Parathyroid adenoma (tissue), 2 donors: ENCODE measurements around the gene LAMB1.
"Not testable (repeated sequence)": the region's sequence is repeated elsewhere in the genome, so short reads cannot be mapped to it uniquely, and the experiment has no call there.

Experiments used
- H2AFZ ChIP-seq: fragments of 300-600 bp; sonication (generic); one replicate; pipeline ENCODE4 v1.7.0; 2017; ENCODE audit warnings: antibody characterized with exemption, mild to moderate bottlenecking
- H3K27ac ChIP-seq: fragments of 300-600 bp; sonication (generic); one replicate; pipeline ENCODE4 v1.7.0; 2017
- H3K27me3 ChIP-seq: fragments of 300-600 bp; sonication (generic); one replicate; pipeline ENCODE4 v1.7.0; 2017; ENCODE audit warnings: low read length; ENCODE audit not compliant: control insufficient read depth, insufficient read depth
- H3K36me3 ChIP-seq: fragments of 300-600 bp; sonication (generic); one replicate; pipeline ENCODE4 v1.7.0; 2017; ENCODE audit warnings: low read length; ENCODE audit not compliant: control insufficient read depth, insufficient read depth
- H3K4me1 ChIP-seq: fragments of 300-600 bp; sonication (generic); one replicate; pipeline ENCODE4 v1.7.0; 2017; ENCODE audit warnings: control low read depth
- H3K4me2 ChIP-seq: fragments of 300-600 bp; sonication (generic); one replicate; pipeline ENCODE4 v1.7.0; 2017; ENCODE audit warnings: low read length
- H3K4me3 ChIP-seq: fragments of 300-600 bp; sonication (generic); one replicate; pipeline ENCODE4 v1.7.0; 2017; ENCODE audit warnings: low read depth, low read length
- H3K79me2 ChIP-seq: fragments of 300-600 bp; sonication (generic); one replicate; pipeline ENCODE4 v1.7.0; 2017; ENCODE audit warnings: control low read depth
- H3K9ac ChIP-seq: fragments of 300-600 bp; sonication (generic); one replicate; pipeline ENCODE4 v1.7.0; 2017; ENCODE audit warnings: mild to moderate bottlenecking
- H3K9me3 ChIP-seq: fragments of 300-600 bp; sonication (generic); one replicate; pipeline ENCODE4 v1.7.0; 2017; ENCODE audit warnings: low read length; ENCODE audit not compliant: control insufficient read depth
- TF ChIP-seq, protein P1 (sequence below): fragments of 300-600 bp; sonication (generic); IDR thresholded peaks from one replicate; pipeline ENCODE4 v1.7.0; 2017; ENCODE audit warnings: antibody characterized with exemption, mild to moderate bottlenecking
- donor health status: primary hyperparathyroidism.

Gene LAMB1

GRCh38 chr7:107924841-107925504 lies 78.0 kb downstream of the LAMB1 start:
- Histone ChIP-seq H3K9ac (no peak overlapping the region), H3K27ac (no peak overlapping the region)

DNA sequence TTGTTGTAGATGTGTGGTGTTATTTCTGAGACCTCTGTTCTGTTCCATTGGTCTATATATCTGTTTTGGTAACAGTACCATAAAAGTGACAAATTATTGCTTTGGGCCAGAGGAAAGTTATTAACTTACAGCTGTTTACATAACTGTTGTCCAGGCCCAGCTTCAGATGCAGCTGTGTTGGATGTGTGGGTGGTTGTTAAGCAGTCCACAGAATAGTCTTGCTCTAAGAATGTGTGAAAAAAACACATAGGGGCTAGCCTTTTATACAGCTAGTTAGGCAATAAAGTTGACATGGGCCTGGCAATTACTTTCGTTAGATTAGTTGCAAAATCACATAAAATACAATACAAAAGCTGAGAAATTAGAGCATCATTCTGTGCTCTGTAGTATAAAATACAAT lies 80.1 kb downstream of the LAMB1 start:
- H2AFZ ChIP-seq, result no peak overlapping the region
- no peaks in the 10 kb centered on the region for H3K79me2 ChIP-seq
- TF ChIP-seq, protein P1, sequence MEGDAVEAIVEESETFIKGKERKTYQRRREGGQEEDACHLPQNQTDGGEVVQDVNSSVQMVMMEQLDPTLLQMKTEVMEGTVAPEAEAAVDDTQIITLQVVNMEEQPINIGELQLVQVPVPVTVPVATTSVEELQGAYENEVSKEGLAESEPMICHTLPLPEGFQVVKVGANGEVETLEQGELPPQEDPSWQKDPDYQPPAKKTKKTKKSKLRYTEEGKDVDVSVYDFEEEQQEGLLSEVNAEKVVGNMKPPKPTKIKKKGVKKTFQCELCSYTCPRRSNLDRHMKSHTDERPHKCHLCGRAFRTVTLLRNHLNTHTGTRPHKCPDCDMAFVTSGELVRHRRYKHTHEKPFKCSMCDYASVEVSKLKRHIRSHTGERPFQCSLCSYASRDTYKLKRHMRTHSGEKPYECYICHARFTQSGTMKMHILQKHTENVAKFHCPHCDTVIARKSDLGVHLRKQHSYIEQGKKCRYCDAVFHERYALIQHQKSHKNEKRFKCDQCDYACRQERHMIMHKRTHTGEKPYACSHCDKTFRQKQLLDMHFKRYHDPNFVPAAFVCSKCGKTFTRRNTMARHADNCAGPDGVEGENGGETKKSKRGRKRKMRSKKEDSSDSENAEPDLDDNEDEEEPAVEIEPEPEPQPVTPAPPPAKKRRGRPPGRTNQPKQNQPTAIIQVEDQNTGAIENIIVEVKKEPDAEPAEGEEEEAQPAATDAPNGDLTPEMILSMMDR, result no peak
- H3K4me3 ChIP-seq, result no peak overlapping the region
- no peaks in the 10 kb centered on the region for H3K4me1 ChIP-seq
- H3K27ac ChIP-seq, result no peak overlapping the region
- no peaks in the 10 kb centered on the region for H3K9me3 ChIP-seq
- H3K36me3 ChIP-seq, result no peaks in the 10 kb centered on the region
- no peak overlapping the region for H3K9ac ChIP-seq
- H3K4me2 ChIP-seq, result no peak overlapping the region
- H3K27me3 ChIP-seq, result no peaks in the 10 kb centered on the region

More at GRCh38 chr7:107924841-107925504, 78.0 kb downstream of the LAMB1 start:
- H3K27me3 ChIP-seq, result no peaks in the 10 kb centered on the region
- H3K4me2 ChIP-seq, result no peak overlapping the region
- TF ChIP-seq, protein P1, result no peak
- no peak overlapping the region for H3K4me3 ChIP-seq
- no peaks in the 10 kb centered on the region for H3K79me2 ChIP-seq
- H3K4me1 ChIP-seq, result no peaks in the 10 kb centered on the region
- no peaks in the 10 kb centered on the region for H3K36me3 ChIP-seq
- H3K9me3 ChIP-seq, result no peaks in the 10 kb centered on the region
- no peak overlapping the region for H2AFZ ChIP-seq

DNA sequence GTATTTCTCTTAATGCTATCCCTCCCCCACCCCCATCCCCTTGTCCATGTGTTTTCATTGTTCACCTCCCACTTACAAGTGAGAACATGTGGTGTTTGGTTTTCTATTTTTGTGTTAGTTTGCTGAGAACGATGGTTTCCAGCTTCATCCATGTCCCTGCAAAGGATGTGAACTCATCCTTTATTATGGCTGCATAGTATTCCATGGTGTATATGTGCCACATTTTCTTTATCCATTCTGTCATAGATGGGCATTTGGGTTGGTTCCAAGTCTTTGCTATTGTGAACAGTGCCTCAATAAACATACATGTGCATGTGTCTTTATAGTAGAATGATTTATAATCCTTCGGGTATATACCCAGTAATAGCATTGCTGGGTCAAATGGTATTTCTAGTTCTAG lies 81.1 kb downstream of the LAMB1 start:
- H3K36me3 ChIP-seq, result not testable (repeated sequence)

DNA sequence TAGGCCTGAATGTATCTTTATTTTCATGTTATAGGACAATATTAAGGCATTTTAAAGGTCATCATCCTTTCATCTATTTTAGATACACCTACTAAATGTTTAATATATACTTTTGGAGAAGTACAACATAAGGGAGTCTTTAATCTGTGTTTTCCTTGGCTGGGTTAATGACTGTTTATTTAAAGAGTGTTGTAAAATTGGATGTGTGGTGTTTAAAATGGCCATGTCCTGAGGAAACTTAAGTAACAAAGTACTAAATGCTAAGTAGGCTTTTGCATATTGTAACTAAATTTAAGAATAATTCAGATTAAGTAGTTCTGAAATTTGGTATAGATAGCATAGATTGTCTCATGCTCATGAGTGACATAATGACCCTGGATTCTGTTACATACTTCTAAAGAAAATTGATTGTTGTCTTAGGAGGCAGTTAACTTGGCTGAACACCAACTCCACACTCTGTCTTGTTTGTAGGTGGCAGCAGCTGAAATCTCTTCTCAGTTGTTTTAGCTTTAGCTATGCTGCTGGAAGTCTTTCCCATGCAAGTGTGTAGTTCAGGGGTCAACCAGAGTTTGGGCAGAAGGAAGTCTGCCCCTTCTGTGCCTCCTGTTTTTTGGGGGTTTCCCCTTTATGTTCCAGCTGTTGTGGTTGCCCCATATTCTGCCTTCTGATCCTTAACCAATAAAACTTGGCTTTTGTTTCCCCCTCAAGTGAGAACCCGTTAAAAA lies 82.8 kb downstream of the LAMB1 start:
- Histone ChIP-seq H3K79me2 (no peaks in the 10 kb centered on the region), H3K27me3 (no peaks in the 10 kb centered on the region), H3K27ac (no peak overlapping the region), H3K4me3 (no peak overlapping the region), H3K9me3 (no peaks in the 10 kb centered on the region), H3K4me1 (no peaks in the 10 kb centered on the region), H3K9ac (no peak overlapping the region), H2AFZ (no peak overlapping the region), H3K4me2 (no peak overlapping the region), H3K36me3 (no peaks in the 10 kb centered on the region)
- TF ChIP-seq, protein P1, result no peak

More for the DNA sequence above, 81.1 kb downstream of the LAMB1 start:
- H3K4me1 ChIP-seq, H3K4me2 ChIP-seq, H3K4me3 ChIP-seq, H3K9me3 ChIP-seq, H3K27me3 ChIP-seq, H3K9ac ChIP-seq, H2AFZ ChIP-seq, H3K27ac ChIP-seq, H3K79me2 ChIP-seq: not testable (repeated sequence)

- TF ChIP-seq, protein P1, result no peak
- Histone ChIP-seq H3K4me1 (no peaks in the 10 kb centered on the region), H2AFZ (no peak overlapping the region), H3K4me2 (no peak overlapping the region), H3K4me3 (no peak overlapping the region), H3K79me2 (no peaks in the 10 kb centered on the region), H3K27me3 (no peaks in the 10 kb centered on the region), H3K27ac (no peak overlapping the region), H3K9ac (no peak overlapping the region), H3K9me3 (no peaks in the 10 kb centered on the region), H3K36me3 (no peaks in the 10 kb centered on the region)
Observed at GRCh38 chr7:107918948-107919347, 84.0 kb downstream of the LAMB1 start.
